ENCODE measurements around the gene DSG1.

DSG1 gene

DNA sequence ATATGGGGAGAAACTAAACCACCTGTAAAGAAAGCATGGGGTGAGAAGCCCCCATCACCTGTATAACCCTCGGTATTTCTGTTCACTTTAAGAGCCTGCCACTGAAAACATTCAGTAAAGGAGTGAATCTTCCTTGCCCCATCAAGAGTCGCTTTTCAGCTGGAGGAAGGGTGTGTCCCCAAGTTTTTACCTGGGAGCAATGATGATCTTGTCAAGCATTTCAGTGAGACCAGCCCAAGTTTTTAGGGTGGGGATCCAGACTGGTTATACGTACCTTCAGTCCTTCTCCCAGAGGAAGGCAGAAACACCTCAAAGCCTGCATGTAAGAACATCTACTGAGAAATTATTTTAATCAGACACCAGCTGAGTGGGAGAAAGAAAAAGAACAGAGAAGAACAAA lies at the start of gene DSG1:
TSS of gene DSG1 (plus strand) at position 301 of the 400 bp plus-strand sequence. CDS start 141 bp downstream, outside the sequence.
- no peak for DNase-seq (ENCODE audit: extremely low read depth, low read depth)
- TF ChIP-seq, protein P1, sequence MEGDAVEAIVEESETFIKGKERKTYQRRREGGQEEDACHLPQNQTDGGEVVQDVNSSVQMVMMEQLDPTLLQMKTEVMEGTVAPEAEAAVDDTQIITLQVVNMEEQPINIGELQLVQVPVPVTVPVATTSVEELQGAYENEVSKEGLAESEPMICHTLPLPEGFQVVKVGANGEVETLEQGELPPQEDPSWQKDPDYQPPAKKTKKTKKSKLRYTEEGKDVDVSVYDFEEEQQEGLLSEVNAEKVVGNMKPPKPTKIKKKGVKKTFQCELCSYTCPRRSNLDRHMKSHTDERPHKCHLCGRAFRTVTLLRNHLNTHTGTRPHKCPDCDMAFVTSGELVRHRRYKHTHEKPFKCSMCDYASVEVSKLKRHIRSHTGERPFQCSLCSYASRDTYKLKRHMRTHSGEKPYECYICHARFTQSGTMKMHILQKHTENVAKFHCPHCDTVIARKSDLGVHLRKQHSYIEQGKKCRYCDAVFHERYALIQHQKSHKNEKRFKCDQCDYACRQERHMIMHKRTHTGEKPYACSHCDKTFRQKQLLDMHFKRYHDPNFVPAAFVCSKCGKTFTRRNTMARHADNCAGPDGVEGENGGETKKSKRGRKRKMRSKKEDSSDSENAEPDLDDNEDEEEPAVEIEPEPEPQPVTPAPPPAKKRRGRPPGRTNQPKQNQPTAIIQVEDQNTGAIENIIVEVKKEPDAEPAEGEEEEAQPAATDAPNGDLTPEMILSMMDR (IDR thresholded peaks at IDR 0.05; ENCODE audit: low read depth, low read length): no peak

DNA sequence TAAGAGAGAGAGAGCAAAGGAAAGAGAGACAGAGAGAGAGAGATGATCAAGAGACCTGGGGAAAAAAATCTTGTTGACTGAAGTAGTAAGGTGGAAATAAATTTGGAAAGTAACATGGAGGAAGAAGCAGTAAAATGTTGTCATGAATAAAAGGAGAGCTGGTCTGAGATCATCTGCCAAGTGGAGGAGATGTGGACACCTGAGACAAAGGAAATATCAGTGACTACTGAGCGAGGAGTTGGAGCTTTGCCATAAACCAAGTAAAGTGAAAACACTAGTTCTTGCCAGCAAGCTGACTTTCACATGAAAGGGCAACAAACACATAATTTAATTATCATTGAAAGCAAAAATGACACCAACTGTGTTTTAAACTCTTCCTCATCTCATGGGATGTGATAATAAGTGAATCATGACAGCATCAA lies 49.0 kb upstream of the DSG1 start:
- DNase-seq (ENCODE audit: extremely low read depth, low read depth): no peak
- TF ChIP-seq, protein P1 (IDR thresholded peaks at IDR 0.05; ENCODE audit: low read depth, low read length): no peak

DNA sequence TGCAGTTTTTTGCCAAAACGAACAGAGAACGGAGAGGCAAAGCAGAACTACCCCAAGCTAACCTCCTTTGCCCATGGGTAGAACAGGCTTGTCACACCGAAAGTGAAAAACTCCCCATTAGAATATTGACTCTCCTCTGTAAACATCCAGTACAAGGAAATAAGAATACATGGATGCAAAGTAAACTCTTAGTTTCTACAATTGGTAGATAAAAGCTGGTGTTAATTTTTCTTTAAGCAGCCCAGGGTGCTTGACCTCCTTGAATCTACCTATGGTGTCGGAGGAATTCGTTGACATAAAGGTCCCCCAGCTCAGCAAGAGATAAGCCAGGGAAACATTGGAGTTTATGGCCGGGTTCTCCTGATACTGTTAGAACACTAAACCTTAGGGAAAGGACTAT lies 48.4 kb upstream of the DSG1 start:
- TF ChIP-seq, protein P1 (IDR thresholded peaks at IDR 0.05; ENCODE audit: low read depth, low read length): no peak
- no peak for DNase-seq (ENCODE audit: extremely low read depth, low read depth)

DNA sequence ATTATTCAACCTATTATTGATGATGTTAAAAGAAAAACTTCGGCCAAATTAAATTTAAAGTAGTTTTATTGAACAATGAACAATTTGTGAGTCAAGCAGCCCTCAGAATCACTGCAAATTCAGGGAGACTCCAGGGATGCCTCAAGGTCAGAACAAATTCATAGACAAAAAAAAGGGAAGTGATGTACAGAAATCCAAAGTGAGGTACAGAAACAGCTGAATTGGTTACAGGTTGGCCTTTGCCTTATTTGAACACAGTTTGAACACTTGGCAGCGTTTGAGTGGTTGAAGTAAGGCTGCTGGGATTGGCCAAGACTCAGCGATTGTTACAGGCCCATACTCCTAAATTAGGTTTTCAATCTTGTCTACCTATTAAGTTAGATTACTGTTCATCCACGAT lies 47.4 kb upstream of the DSG1 start:
- TF ChIP-seq, protein P1 (IDR thresholded peaks at IDR 0.05; ENCODE audit: low read depth, low read length): no peak
- DNase-seq (ENCODE audit: extremely low read depth, low read depth): no peak

DNA sequence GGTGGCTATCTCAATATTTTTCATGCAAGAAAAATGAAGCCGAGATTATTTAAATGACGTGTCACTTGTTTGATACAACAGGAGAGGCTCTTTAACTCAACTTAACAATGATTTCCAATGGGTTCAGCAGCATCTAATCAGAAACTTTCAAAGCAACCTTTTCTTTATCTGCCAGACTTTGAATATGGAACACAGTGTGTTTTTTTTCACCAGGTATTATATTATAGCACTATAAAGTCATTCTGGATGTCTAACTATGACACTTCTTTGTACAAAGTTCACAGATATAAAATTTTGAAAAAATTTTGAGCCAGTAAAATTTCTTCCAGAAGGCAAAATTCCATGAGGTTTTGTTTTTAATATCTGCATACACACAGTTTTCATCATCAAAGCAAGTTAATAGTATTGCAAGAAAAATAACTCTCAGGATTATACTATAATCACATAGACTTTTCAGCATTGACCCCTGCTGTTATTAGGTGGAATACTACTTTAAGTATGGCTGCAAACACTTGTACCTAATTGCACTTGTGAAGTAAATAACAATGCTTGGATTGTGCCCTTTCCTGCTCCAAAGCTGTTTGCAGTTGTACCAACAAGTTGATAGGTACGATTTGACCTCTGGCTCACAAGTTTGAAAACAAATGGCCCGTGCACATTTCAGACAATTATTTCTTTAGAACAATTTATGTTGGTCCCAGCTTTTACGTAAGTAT lies 44.0 kb upstream of the DSG1 start:
- TF ChIP-seq, protein P1 (IDR thresholded peaks at IDR 0.05; ENCODE audit: low read depth, low read length): no peak
- no peak for DNase-seq (ENCODE audit: extremely low read depth, low read depth)

DNA sequence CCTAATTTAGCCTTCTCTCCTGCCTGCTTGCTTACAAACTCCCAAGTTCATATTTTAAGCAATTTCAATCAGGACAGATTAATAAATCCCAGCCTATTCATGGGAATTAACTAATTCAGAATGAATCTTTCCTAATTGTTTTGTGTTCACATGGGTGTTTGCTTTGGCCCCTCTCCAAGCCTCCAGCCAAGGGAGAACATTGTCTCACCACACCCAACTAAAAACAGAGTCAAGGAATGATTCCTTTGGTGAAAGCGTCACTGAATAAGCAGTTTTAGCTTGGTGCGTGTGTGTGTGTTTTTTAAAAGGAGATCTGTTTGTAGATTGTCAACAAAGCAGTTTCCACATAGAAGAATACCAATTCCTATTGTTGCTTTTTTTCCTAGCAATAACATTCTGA lies 43.0 kb upstream of the DSG1 start:
- TF ChIP-seq, protein P1 (IDR thresholded peaks at IDR 0.05; ENCODE audit: low read depth, low read length): no peak
- no peak for DNase-seq (ENCODE audit: extremely low read depth, low read depth)

DNA sequence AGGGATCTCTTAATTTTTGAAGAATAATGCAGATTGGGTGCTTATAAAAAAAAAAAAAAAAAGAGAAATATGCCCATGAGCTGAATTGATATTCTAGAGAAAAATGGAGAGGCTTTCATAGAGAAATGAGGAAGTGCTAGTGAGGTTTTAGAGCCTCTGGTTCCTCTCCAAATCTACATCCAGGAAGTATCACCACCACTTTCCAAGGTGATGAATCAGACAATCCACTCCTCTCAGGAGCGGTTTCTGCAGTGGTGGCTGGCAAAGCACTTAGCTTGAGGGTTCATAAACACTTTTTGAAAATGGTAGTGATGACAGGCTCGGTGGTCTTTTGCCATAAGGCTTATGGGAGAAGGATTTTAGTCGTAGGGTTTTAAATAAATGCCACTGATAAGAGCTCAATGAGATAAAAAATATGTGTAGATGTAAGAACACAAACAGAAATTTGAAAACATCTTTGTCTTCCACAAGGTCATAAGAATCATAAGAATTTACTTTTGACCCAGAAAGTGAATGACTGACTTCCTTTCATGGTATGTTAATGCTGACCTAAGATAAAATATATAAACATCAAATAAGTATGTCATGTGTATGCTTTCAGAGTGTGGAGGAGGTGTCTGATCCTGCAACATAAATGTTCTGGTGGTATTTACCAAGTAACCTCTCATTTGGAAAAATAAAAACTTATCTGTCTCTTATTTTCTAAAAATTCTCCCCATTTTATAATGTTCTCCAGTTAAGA lies 42.1 kb upstream of the DSG1 start:
- no peak for DNase-seq (ENCODE audit: extremely low read depth, low read depth)
- TF ChIP-seq, protein P1 (IDR thresholded peaks at IDR 0.05; ENCODE audit: low read depth, low read length): no peak

Data from AG09319 (cell line).